ENCODE results near the gene ATP1B3.

Gene ATP1B3

GRCh38 chr3:141950572-141951493 lies 74.4 kb downstream of the ATP1B3 start:
- peak overlapping the region; percentile 75 for H3K27ac ChIP-seq
- TF ChIP-seq CTCF (conservative IDR thresholded peaks at IDR 0.05), result no peak

- peak overlapping the region; percentile 75 for H3K27ac ChIP-seq
- TF ChIP-seq CTCF (conservative IDR thresholded peaks at IDR 0.05), result no peak
These were observed 76.2 kb downstream of the ATP1B3 start for GRCh38 chr3:141952611-141953010.

- TF ChIP-seq CTCF (conservative IDR thresholded peaks at IDR 0.05), result no peak
- H3K27ac ChIP-seq, result no peak overlapping the region
These were observed 78.7 kb downstream of the ATP1B3 start for GRCh38 chr3:141955175-141955574.

GRCh38 chr3:141959589-141960554 lies 83.4 kb downstream of the ATP1B3 start:
- H3K27ac ChIP-seq, result no peak overlapping the region
- no peak for TF ChIP-seq CTCF (conservative IDR thresholded peaks at IDR 0.05)

- no peak overlapping the region for H3K27ac ChIP-seq
- no peak for TF ChIP-seq CTCF (conservative IDR thresholded peaks at IDR 0.05)
These were observed 84.3 kb downstream of the ATP1B3 start for GRCh38 chr3:141960731-141961130.

- TF ChIP-seq CTCF (conservative IDR thresholded peaks at IDR 0.05), result no peak
- H3K27ac ChIP-seq, result no peak overlapping the region
These were observed 86.9 kb downstream of the ATP1B3 start for GRCh38 chr3:141963301-141963700.

GRCh38 chr3:141965471-141965870 lies 89.0 kb downstream of the ATP1B3 start:
- no peak overlapping the region for H3K27ac ChIP-seq
- TF ChIP-seq CTCF (conservative IDR thresholded peaks at IDR 0.05), result no peak
